ENCODE data around the gene ARHGAP15. TPM values are rescaled to one million over a fixed set of nuclear protein-coding genes. Genes with fewer than 3 reads are reported as not detected.
A peak's percentile ranks its signal among the peaks of the same experiment; 100 is the strongest.

Gene ARHGAP15
- total and polyA plus RNA-seq, 5 donors from 2014 or later = 242 to 285 (median 260) TPM

- H3K27ac ChIP-seq (ENCODE audit: insufficient read depth, low read length, poor library complexity, severe bottlenecking) = no peak overlapping the region
- H3K9me3 Mint-ChIP-seq = no peaks in the 10 kb centered on the region
- H3K27ac Mint-ChIP-seq = peak overlapping the region; percentile 80 to 91 (median 90)
- H3K27me3 Mint-ChIP-seq = no peaks in the 10 kb centered on the region
- H3K4me3 Mint-ChIP-seq = peak overlapping the region in 3 of 4 donors; percentile 34 to 78 (median 64)
- H3K9me3 ChIP-seq (ENCODE audit: control insufficient read depth in 2 of 2, low read length in 2 of 2) = no peaks in the 10 kb centered on the region
- no peak for DNase-seq
- H3K36me3 ChIP-seq (ENCODE audit: control insufficient read depth, insufficient read depth, low read length) = peaks cover 24% of the 10 kb centered on the region
- peaks cover 71% of the 10 kb centered on the region for H3K4me1 ChIP-seq (ENCODE audit: control insufficient read depth, insufficient read depth, low read length, poor library complexity, severe bottlenecking)
- no peaks in the 10 kb centered on the region for H3K27me3 ChIP-seq (ENCODE audit: control insufficient read depth, insufficient read depth, low read length)
- H3K36me3 Mint-ChIP-seq = peaks cover 14% of the 10 kb centered on the region
- no peak for ATAC-seq (ENCODE audit: low read depth in 2 of 2)
- H3K4me1 Mint-ChIP-seq = peaks cover 65 to 98% (median 76%) of the 10 kb centered on the region in 4 donors
- H3K4me3 ChIP-seq (ENCODE audit: low read depth, low read length) = peak overlapping the region; percentile 45
These were observed 23.4 kb downstream of the ARHGAP15 start for GRCh38 chr2:143152637-143153036.

GRCh38 chr2:143155661-143156060 lies 26.4 kb downstream of the ARHGAP15 start:
- ATAC-seq (ENCODE audit: low read depth in 2 of 2) (no peak), DNase-seq (no peak)
- Mint-ChIP-seq H3K4me1 (peaks cover 54 to 94% (median 75%) of the 10 kb centered on the region in 4 donors), H3K27ac (peak overlapping the region; percentile 50 to 87 (median 64)), H3K9me3 (no peaks in the 10 kb centered on the region), H3K27me3 (no peaks in the 10 kb centered on the region), H3K4me3 (peak overlapping the region in 1 of 4 donors; percentile 6), H3K36me3 (peaks cover 25% of the 10 kb centered on the region)
- no peak overlapping the region for H3K27ac ChIP-seq (ENCODE audit: insufficient read depth, low read length, poor library complexity, severe bottlenecking)
- peaks cover 33% of the 10 kb centered on the region for H3K36me3 ChIP-seq (ENCODE audit: control insufficient read depth, insufficient read depth, low read length)
- peak overlapping the region; percentile 15 for H3K4me3 ChIP-seq (ENCODE audit: low read depth, low read length)
- H3K9me3 ChIP-seq (ENCODE audit: control insufficient read depth in 2 of 2, low read length in 2 of 2) = no peaks in the 10 kb centered on the region
- no peaks in the 10 kb centered on the region for H3K27me3 ChIP-seq (ENCODE audit: control insufficient read depth, insufficient read depth, low read length)
- H3K4me1 ChIP-seq (ENCODE audit: control insufficient read depth, insufficient read depth, low read length, poor library complexity, severe bottlenecking) = peaks cover 61% of the 10 kb centered on the region

- Mint-ChIP-seq H3K4me1 (peaks cover 55 to 94% (median 77%) of the 10 kb centered on the region in 4 donors), H3K9me3 (no peaks in the 10 kb centered on the region), H3K4me3 (peak overlapping the region in 2 of 4 donors; percentile 8 to 27), H3K36me3 (peaks cover 30% of the 10 kb centered on the region), H3K27ac (peak overlapping the region in 2 of 3 donors; percentile 75 to 83), H3K27me3 (no peaks in the 10 kb centered on the region)
- H3K4me1 ChIP-seq (ENCODE audit: control insufficient read depth, insufficient read depth, low read length, poor library complexity, severe bottlenecking) = peaks cover 52% of the 10 kb centered on the region
- H3K9me3 ChIP-seq (ENCODE audit: control insufficient read depth in 2 of 2, low read length in 2 of 2) = no peaks in the 10 kb centered on the region
- ATAC-seq (ENCODE audit: low read depth in 2 of 2) (no peak), DNase-seq (no peak)
- peaks cover 40% of the 10 kb centered on the region for H3K36me3 ChIP-seq (ENCODE audit: control insufficient read depth, insufficient read depth, low read length)
- no peaks in the 10 kb centered on the region for H3K27me3 ChIP-seq (ENCODE audit: control insufficient read depth, insufficient read depth, low read length)
- H3K4me3 ChIP-seq (ENCODE audit: low read depth, low read length) = peak overlapping the region; percentile 33
- H3K27ac ChIP-seq (ENCODE audit: insufficient read depth, low read length, poor library complexity, severe bottlenecking) = no peak overlapping the region
These were observed 27.8 kb downstream of the ARHGAP15 start for GRCh38 chr2:143157001-143157400.

- peak overlapping the region in 2 of 4 donors; percentile 45 to 60 for H3K4me3 Mint-ChIP-seq
- Histone ChIP-seq H3K27ac (ENCODE audit: insufficient read depth, low read length, poor library complexity, severe bottlenecking) (no peak overlapping the region), H3K27me3 (ENCODE audit: control insufficient read depth, insufficient read depth, low read length) (no peaks in the 10 kb centered on the region), H3K4me1 (ENCODE audit: control insufficient read depth, insufficient read depth, low read length, poor library complexity, severe bottlenecking) (peaks cover 50% of the 10 kb centered on the region), H3K4me3 (ENCODE audit: low read depth, low read length) (peak overlapping the region; percentile 33), H3K9me3 (ENCODE audit: control insufficient read depth in 2 of 2, low read length in 2 of 2) (no peaks in the 10 kb centered on the region), H3K36me3 (ENCODE audit: control insufficient read depth, insufficient read depth, low read length) (peaks cover 41% of the 10 kb centered on the region)
- peaks cover 30% of the 10 kb centered on the region for H3K36me3 Mint-ChIP-seq
- no peaks in the 10 kb centered on the region for H3K9me3 Mint-ChIP-seq
- peaks cover 55 to 94% (median 77%) of the 10 kb centered on the region in 4 donors for H3K4me1 Mint-ChIP-seq
- ATAC-seq (ENCODE audit: low read depth in 2 of 2) (no peak), DNase-seq (no peak)
- H3K27ac Mint-ChIP-seq = peak overlapping the region; percentile 50 to 83 (median 75)
- no peaks in the 10 kb centered on the region for H3K27me3 Mint-ChIP-seq
These were observed 28.2 kb downstream of the ARHGAP15 start for GRCh38 chr2:143157418-143157817.

GRCh38 chr2:143158098-143158497 lies 28.9 kb downstream of the ARHGAP15 start:
- Histone ChIP-seq H3K4me1 (ENCODE audit: control insufficient read depth, insufficient read depth, low read length, poor library complexity, severe bottlenecking) (peaks cover 43% of the 10 kb centered on the region), H3K36me3 (ENCODE audit: control insufficient read depth, insufficient read depth, low read length) (peaks cover 42% of the 10 kb centered on the region), H3K9me3 (ENCODE audit: control insufficient read depth in 2 of 2, low read length in 2 of 2) (no peaks in the 10 kb centered on the region), H3K4me3 (ENCODE audit: low read depth, low read length) (no peak overlapping the region), H3K27ac (ENCODE audit: insufficient read depth, low read length, poor library complexity, severe bottlenecking) (no peak overlapping the region), H3K27me3 (ENCODE audit: control insufficient read depth, insufficient read depth, low read length) (no peaks in the 10 kb centered on the region)
- Mint-ChIP-seq H3K27me3 (no peaks in the 10 kb centered on the region), H3K9me3 (no peaks in the 10 kb centered on the region), H3K4me3 (peak overlapping the region in 2 of 4 donors; percentile 34 to 58), H3K36me3 (peaks cover 31% of the 10 kb centered on the region), H3K27ac (peak overlapping the region; percentile 28 to 84 (median 83)), H3K4me1 (peaks cover 54 to 93% (median 77%) of the 10 kb centered on the region in 4 donors)
- DNase-seq (no peak), ATAC-seq (ENCODE audit: low read depth in 2 of 2) (no peak)

GRCh38 chr2:143158551-143159485 lies 29.6 kb downstream of the ARHGAP15 start:
- ATAC-seq (ENCODE audit: low read depth in 2 of 2) (no peak), DNase-seq (no peak)
- Mint-ChIP-seq H3K27ac (peak overlapping the region; percentile 7 to 84 (median 43)), H3K4me3 (peak overlapping the region in 2 of 4 donors; percentile 34 to 58), H3K4me1 (peaks cover 58 to 94% (median 79%) of the 10 kb centered on the region in 4 donors), H3K9me3 (no peaks in the 10 kb centered on the region), H3K36me3 (peaks cover 37% of the 10 kb centered on the region), H3K27me3 (no peaks in the 10 kb centered on the region)
- peaks cover 40% of the 10 kb centered on the region for H3K4me1 ChIP-seq (ENCODE audit: control insufficient read depth, insufficient read depth, low read length, poor library complexity, severe bottlenecking)
- H3K4me3 ChIP-seq (ENCODE audit: low read depth, low read length) = no peak overlapping the region
- H3K27me3 ChIP-seq (ENCODE audit: control insufficient read depth, insufficient read depth, low read length) = no peaks in the 10 kb centered on the region
- no peak overlapping the region for H3K27ac ChIP-seq (ENCODE audit: insufficient read depth, low read length, poor library complexity, severe bottlenecking)
- no peaks in the 10 kb centered on the region for H3K9me3 ChIP-seq (ENCODE audit: control insufficient read depth in 2 of 2, low read length in 2 of 2)
- peaks cover 43% of the 10 kb centered on the region for H3K36me3 ChIP-seq (ENCODE audit: control insufficient read depth, insufficient read depth, low read length)

- DNase-seq (no peak), ATAC-seq (ENCODE audit: low read depth in 2 of 2) (no peak)
- H3K4me1 ChIP-seq (ENCODE audit: control insufficient read depth, insufficient read depth, low read length, poor library complexity, severe bottlenecking) = peaks cover 39% of the 10 kb centered on the region
- H3K36me3 ChIP-seq (ENCODE audit: control insufficient read depth, insufficient read depth, low read length) = peaks cover 46% of the 10 kb centered on the region
- no peaks in the 10 kb centered on the region for H3K9me3 ChIP-seq (ENCODE audit: control insufficient read depth in 2 of 2, low read length in 2 of 2)
- peak overlapping the region in 2 of 4 donors; percentile 31 to 46 for H3K4me3 Mint-ChIP-seq
- no peaks in the 10 kb centered on the region for H3K9me3 Mint-ChIP-seq
- H3K4me3 ChIP-seq (ENCODE audit: low read depth, low read length) = no peak overlapping the region
- H3K27ac Mint-ChIP-seq = peak overlapping the region; percentile 43 to 97 (median 82)
- peak overlapping the region; percentile 17 for H3K27ac ChIP-seq (ENCODE audit: insufficient read depth, low read length, poor library complexity, severe bottlenecking)
- H3K27me3 Mint-ChIP-seq = no peaks in the 10 kb centered on the region
- peaks cover 58 to 94% (median 80%) of the 10 kb centered on the region in 4 donors for H3K4me1 Mint-ChIP-seq
- peaks cover 41% of the 10 kb centered on the region for H3K36me3 Mint-ChIP-seq
- H3K27me3 ChIP-seq (ENCODE audit: control insufficient read depth, insufficient read depth, low read length) = no peaks in the 10 kb centered on the region
These were observed 30.2 kb downstream of the ARHGAP15 start for GRCh38 chr2:143159486-143159840.

All from CD4-positive, CD25-positive, alpha-beta regulatory T cell (primary cell).